NCI-H1092 (cell line): ENCODE data around the gene RNF5.
A peak's percentile ranks its signal among the peaks of the same experiment; 100 is the strongest.
"Not testable (repeated sequence)": the region's sequence is repeated elsewhere in the genome, so short reads cannot be mapped to it uniquely, and the experiment has no call there.

Experiments
- DNase-seq: peaks from one replicate; lab custom pipeline; 2025; lab: John Stamatoyannopoulos, UW

The RNF5 gene

DNA sequence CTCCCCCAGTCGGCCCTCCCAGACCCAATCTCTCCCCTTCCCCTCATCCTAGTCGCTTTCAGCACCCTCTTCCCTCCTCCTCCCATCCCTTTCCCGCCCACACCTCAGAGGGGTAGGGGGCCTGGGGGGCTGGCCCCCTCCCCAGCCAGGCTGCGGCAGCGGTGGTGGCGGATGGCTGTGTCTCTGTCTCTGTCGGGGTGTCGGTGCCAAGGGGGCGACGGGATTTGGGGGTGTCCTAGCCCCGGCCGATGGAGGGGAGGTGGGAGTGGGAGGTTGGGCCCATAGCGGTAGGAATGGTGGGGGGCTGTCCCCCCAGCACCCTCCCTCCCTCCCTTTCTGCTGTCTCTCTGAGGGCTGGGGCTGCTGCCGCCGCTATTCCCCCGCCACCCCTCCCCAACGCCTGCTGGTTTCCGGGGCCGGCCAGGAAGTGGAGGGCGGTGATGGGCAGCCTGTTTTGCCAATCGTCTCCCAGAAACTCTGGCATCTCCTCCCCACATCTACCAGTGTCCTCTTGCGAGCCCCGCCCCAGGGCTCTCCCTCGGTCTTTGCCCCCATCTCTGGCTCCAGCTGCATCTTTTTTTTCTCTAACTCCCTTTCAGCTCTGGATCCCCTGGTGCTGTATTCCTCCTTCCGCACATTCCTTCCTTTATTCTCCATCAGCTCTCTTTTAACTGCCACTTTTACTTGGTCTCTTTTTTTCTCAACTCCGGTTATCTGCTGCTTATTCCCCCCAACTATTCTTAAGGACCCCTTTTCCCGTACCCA is 2.3 kb upstream of the RNF5 start, which contains the start of gene AGPAT1:
TSS of gene AGPAT1 (minus strand) at position 374 of the 765 bp plus-strand sequence. CDS start 4,588 bp downstream, outside the sequence.
- DNase-seq: peak; percentile 85

DNA sequence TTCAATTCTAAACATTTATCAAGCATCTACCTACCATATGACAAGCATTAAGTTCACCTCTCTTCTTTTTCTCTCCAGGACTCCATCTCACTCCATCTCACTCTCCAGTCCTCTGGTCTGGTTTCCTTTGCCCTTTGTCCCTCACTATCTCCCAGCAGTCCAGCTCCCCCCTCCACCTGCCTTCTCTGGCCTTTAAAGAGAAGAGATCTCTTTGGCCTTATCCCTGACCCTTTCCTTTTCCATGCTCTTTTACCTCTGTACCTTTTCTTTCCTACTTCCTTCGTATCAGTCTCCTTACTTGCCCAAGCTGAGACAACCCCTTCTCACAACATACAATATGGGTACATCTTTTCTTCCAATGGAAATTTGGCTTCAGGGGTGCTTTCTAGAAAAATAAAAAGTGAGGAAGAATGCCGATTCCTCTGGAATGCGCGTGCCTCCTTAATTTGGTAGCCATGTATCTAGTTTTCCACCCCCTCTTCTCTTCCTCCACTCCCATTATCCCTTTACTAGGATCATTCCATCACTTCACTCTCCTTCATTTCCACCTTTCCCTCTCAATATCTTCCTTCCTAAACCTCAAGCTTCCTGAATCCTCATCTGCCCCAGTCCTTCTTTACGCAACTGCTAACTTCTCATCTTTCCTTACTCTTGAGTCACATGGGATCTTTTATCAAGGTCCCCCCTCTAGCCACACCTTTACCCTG is 1.6 kb upstream of the RNF5 start:
- DNase-seq: no peak

DNA sequence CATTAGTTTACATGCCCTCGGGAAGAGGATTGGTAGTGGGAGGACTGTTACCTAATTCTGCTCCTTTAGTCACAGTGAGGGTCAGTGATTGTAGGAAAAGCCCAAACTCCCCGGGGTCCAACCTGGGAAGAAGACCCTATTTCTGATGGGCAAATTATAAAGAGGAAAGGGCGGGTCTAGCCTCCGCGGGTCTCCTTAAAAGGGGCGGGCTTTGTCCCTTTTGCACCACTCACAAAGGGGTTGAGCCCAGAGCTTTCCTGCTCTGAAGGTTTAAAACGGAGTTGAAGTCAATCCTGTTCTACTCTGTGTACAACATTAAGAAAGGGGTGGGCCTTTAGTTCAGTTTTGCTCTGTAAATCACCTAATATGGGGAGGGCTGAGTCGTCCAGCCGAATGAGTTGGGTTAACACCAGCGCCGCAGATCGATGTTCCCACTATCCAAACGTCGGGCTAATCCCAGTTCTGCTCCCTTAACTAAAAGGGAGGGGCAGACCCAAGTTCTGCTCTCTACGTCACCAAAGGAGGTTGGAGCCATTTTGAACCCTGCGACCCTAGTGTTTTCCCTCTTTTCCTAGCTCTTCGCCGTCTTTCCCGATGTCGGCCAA is 920 bp upstream of the RNF5 start:
- DNase-seq: peak; percentile 44

DNA sequence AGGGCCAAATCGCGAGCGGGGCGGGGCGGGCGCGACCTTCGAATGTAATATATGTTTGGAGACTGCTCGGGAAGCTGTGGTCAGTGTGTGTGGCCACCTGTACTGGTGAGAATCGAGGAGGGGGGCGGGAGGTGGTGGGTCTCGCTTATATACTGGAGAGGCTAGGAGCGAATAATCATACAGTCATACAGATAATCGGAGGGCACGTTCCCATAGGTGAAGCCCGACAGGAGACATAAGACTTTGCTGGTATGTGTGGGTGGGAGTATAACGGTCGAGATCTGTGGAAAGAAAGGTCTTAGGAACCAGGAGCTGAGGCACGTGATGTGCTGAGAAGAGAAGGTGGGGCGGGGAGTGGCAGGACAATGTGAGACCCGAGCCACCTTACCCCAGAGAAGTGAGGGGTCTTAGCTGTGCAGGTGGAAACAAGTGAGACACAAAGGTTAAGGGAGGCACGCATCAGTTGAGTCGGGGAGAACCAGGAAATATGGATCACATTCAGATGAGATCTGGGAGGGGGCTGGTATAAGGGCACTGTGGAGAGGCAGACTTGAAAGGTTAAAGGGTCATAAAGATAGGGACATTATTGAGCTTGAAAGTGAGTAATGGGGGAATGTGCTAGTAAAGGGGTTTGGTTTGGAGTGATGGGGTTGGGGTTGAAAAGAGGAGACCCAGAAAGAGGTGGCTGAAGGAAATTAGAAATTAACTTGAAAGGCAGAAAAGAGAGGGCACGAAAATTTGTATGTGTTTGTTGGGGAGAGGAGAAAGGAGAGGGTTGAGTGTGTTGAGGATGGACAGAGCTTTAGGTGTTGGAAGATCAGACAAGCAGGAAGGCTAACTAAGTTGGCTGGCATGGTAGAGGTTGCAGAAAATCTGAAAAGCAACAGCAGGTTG is 589 bp downstream of the RNF5 start:
- no peak for DNase-seq

DNA sequence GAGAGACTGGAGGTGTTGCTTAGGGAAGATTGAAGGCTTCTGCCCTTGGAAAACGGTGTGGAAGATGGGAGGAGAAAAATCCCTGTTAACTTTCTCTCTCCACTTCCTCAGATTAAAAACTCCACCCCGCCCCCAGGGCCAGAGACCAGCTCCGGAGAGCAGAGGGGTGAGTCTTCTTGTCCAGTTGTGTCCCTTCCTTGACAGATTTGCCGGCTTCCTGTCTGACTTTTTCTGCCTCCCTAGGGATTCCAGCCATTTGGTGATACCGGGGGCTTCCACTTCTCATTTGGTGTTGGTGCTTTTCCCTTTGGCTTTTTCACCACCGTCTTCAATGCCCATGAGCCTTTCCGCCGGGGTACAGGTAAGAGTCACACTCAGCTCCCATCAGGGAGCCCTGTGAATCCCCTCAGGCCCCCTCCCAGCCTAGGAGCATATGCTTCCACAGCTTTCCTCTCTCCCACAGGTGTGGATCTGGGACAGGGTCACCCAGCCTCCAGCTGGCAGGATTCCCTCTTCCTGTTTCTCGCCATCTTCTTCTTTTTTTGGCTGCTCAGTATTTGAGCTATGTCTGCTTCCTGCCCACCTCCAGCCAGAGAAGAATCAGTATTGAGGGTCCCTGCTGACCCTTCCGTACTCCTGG is 1.7 kb downstream of the RNF5 start:
- no peak for DNase-seq

DNA sequence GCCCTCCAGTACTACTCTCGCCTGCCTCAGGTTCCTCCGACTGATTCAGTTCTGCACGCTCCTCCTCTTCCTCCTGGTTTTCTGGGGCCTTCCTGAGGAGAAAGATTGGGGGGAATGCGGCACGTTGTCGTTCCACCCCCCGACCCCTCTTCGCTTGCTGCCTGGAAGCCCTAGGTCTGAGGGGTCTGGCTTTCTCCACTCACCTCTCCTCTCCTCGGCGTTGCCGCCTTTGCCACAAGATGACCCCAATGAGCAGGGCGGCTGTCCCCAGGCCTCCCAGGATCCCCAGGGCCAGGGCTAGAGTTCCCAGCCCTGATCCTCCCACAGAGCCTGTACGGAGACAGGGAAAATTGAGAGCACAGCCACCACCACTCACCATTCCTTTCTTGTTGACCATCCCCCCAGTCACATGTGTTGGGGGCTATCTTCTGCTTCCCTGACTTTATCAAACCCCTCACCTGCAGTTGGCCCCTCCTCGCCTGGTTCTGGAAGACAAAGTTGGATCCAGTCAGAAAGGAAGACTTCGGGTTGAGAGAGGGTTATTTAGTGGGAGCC is 3.0 kb downstream of the RNF5 start:
- DNase-seq: no peak

DNA sequence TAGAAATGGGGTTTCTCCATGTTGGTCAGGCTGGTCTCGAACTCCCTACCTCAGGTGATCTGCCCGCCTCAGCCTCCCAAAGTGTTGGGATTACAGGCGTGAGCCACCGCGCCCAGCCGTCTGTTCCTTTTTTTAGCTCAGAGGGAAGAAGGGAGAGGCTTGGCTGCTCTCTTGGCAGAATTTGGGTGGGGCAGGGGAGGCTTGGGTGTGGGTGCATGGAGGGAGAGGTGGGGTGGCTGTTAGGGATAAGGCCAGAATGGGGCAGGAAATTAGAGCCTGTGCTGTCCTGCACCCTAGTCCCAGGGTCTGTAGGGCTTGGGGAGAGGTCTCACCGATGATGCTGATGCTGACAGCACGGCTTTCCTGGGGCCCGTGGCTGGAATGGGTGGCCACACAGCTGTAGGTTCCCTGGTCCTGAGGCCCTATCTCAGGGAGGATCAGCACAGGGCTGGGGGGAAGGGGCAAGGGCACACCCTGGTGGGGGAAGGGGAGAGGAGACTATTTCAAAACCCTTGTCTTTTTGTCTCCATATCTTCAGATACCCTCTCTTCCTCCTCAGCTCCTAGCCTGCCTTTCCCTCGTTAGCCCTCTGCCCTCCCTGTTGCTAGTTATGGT is 3.8 kb downstream of the RNF5 start:
- no peak for DNase-seq

DNA sequence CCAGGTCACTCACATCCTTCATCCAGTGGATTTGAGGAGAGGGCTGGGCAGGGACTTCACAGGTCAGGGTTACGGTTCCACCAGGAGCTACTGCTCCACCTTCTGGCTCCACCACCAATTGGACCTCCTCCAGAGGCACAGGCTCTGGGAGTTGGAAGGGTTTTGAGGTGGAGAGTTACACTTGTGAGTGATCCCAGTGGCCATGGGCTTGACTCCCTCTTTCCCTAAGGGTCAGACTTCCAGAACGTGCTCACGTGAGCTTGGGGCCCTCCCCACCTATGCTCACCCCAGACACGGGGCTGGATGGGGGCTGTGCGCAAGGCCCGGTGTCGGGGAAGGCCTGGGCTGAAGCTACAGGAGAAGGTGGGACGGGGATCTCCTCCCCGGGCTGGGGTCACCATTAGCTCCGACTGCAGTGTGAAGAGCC is 4.4 kb downstream of the RNF5 start:
- no peak for DNase-seq

DNA sequence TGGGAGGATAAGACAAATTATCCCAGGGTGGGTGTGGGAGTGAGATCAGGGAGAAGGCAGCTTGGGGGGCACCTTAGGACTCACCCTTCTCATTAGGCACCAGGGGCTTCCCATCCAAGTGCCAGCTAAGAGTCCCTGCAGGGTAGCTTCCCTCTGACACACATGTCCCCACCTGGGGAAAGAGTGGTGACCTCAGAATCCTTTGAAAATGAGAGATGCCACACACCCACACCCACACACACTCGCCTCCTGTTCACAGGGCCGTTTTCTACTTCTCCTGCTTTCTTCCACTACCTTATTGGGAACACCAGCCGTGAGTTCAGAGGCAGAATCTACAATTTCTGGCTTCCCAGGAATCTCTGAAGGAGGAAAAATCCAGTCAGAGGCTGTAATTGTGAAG is 4.8 kb downstream of the RNF5 start:
- DNase-seq: no peak

DNA sequence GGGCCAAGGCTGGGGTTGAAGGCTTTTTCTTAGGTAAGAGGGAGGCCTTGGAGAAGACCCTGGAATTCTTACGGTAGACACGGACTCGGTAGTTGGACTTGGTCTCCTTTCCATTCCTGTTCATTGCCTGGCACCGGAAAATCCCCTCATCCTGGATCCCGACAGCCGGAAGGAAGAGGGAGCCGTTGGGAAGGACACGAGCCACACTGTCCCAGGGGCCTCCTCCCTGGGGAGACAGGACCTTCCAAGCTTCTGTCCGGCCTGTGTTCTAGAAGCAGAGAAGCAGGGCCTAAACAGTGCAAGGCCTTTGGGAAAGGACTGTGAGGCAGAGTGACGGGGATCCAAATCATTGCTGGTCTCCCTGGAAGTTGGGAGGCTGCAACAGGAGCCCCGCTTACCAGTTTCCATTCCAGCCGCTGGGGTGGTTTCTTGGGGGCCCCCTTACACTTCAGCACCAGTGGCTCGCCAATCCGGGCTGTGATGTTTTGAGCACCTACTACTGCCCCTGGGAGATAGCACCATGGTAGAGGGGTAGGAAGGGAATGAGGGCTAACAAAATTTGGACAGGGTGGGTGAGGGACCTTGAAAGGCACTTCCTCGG is 5.4 kb downstream of the RNF5 start:
- no peak for DNase-seq

DNA sequence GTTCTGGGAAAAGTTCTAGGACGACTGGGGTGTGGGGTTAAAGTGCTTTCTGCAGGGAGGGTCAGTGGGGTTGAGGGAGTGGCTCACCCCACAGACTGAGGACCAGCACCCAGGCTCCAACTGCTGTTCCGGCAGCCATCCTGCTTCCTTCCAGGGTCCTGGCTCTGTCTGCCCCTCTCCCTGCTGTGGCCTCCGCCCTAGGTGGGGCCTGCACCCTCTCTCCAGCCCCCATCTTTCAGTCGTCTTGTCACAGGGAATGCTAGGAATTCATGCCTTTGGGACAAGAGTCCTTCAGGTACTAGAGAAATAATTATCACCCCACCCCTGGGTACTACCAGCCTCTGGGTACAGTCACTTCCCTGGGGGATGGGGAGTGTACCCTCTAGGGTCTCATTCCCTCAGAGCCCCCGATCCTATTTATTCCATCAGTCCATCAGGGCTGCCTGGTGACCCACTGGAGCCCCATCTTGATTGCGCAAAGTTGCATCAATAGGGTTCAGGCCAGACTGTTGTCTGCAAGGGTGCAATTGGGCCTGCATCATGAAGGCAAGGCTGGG is 6.0 kb downstream of the RNF5 start, which contains the start of gene AGER:
TSS of gene AGER (minus strand) at position 170 of the 557 bp plus-strand sequence. CDS start at position 139, 31 bp downstream.
- no peak for DNase-seq

DNA sequence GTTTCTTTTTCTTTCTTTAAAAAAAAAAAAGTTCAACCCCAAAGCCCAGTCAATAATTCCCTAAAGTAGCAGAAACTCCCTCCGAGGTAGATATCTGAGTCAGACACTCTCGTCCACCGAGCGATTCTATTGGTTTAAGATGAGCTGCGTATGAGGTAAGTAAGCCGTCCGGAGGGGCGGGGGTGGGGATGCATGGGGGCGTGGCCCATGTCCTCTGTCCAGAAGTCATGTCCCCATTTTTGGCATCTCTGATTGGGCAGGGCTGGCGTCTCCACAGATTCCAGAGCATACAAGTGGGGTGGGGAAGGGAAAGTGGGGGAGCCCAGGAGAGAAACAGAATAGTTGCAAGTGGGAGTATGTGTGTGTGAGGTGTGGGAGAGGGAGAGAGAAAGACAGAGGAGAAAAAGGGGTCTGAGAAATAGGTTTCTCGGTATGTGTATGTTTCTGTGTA is 7.5 kb downstream of the RNF5 start:
- DNase-seq: not testable (repeated sequence)

DNA sequence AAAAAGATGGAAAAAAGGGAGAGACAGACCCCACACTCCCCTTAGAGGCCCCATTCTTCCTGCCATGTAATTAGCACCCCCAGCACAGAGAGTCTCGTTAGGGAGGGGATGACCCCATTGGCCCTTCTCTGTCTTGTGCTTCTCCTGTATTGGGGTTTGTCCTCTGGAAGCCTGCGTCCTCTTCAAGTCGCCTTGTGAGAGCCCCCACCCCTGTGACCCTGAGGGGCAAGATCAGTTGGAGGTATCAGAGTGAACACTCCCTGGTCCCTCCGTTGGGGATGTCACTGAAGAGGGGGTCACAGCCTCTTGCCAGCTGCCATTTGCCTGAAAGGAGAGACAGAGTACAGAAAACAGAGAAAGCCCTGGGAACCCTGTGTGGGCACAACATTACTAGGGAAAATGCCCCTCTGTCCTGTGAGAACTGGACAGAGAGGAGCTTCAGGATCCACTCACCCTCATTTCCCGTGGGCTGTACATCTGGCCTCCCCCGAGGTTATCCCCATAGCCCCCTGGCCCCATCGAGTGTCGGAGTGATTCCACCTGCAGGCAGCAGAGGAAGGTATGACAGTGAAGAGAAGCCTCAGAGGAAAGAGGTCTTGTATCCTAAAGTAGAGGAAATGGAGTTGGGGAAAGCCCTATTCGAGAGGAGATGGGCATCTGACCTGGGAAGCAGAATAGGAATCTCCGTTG is 8.1 kb downstream of the RNF5 start:
- DNase-seq: not testable (repeated sequence)

DNA sequence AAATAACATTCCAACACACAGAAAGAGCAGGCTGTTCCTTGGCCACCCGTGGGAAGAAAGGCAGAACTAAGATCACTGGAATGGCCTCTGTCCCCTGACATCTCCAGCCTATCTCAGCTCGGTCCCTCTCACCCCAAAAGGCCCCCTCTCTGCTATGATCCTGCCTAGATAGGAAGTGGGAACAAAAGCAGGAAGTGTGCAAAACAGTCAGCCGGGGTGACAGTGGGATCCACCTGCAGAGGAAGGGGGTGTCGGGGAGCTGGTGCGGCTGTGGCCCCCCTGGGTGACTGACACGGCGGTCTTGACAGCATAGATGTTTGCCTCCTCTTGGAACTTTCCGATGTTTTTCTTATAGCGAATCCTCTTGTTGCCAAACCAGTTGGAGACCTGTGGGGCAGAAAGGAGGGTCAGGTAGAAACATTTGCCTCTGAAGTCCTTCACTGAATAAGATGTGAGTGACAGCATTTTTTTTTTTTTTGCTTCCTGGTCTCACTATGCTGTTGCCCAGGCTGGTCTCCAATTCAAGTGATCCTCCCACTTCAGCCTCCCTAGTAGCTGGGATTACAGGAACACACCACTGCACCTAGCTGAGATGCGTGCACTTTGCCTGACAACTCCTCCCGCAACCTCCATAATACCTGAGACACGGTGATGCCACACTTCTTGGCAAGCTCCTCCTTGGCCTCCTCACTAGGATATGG is 9.0 kb downstream of the RNF5 start:
- no peak for DNase-seq

DNA sequence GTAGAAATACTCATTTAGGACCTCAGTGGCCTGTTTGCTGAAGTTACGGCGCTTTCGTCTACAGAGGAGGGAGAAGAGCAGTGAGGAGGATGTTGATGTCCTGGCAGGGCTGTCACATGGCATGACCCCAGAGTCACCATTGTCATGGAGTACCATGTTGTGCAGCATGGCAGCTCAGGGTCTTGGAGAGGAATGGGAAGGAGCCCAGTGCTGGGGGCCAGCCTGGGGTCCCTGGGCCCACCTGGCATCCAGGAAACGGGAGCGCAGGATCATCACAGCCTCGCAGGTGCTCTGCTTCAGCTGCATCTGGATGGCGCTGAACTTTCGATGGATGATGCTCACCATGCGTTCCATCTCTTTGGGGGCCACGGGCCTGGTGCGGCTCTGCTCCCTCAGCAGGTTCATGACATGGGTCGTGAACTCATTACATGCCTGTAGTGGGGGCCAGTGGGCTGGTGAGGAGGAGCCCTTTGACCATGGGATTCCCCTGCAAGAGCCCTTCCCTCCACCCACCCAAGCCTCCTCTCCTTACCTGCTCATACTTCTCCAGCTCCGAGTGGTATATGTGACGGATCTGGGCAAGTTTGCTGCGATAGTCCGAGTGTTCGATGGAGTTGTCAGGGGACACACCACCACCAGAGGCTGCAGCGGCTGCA is 9.6 kb downstream of the RNF5 start:
- DNase-seq: not testable (repeated sequence)

DNA sequence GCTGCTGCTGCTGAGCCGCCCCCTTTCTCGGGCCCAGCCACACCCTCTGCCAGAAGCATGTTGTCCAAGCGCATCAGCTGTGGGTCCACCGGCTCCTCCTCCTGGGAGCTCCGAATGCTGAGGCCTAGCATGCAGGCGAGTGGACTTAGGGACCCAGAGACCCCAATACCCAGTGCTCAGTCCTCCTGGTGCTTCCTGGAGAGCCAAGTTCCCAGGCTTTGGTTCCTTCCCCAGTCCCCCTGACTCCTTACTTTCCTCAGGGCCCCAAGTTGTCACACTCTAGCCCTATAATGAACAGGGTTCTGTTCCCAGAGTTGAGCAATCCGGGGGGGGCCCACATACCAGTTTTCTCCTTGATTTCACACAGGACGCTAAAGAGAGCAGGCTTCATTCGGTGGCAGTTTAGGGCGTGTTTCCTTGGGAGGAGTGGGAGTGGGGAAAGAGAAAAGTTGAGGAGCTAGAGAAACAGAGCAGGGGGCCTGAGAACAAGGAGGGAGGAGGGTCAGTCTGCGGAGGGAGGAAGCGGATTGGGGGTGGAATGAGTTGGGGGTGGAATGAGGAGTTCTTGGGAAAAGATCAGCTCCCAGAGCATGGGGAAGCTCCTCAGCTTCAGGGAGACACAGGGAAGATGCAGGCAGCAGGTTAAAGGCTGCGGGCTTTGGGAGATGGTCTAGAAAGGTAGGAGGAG is 10.3 kb downstream of the RNF5 start:
- no peak for DNase-seq

DNA sequence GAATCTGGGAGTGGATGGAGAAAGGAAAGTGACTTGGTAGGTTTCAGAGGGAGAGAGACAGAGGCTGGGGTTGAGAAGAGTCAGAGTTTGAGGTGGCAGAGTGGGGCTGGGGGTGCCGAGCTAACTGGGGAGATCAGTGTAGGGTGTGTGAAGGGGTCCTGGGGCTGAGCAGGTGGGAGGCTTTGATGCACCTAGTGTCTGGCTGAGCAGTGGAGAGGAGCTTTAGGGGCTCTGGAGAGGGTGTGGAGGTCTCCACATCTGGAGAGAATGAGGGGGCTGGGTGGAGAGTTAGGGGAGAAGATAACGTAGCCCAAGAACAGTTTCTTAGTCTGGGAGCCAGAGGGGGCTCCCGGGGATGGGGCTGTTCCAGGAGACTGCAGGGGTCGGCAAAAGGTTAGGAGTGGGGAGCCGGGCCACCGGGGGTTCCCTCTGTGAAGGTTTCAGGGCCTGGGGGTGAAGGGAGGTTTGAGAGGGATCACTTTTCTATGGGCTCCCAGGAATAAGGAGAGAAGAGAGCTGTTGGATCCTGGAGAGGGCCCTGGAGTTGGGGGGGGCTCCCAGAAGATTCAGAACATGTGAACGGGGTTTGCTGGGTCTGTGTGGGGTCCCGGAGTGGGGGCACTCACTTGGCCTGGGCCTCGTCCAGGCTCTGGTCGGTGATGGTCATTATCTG is 11.0 kb downstream of the RNF5 start:
- no peak for DNase-seq
